GM18519 (cell line): ENCODE results near the gene CDH12.
"Not testable (repeated sequence)": the region's sequence is repeated elsewhere in the genome, so short reads cannot be mapped to it uniquely, and the experiment has no call there.

Source experiments
- ATAC-seq: cut with Tn5 transposase; IDR thresholded peaks from one replicate; pipeline ENCODE4 v1.9.1; 2021; ENCODE audit warnings: mild to moderate bottlenecking, moderate library complexity; ENCODE audit not compliant: unreplicated experiment, low FRiP score

Gene CDH12

DNA sequence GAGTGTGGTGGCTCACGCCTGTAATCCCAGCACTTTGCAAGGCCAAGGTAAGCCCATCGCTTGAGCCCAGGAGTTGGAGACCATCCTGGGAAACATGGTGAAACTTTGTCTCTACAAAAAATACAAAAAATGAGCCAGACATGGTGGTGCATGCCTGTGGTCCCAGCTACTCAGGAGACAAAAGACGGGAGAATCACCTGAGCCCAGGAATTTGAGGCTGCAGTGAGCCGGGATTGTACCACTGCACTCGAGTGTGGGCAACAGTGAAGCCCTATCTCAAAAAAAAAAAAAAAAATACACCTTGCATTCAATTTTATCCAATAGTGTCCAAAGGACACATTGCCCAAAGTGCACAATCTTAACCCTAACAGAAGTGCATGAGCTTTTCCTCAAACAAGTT is 372.8 kb downstream of the CDH12 start:
- ATAC-seq, result no peak

DNA sequence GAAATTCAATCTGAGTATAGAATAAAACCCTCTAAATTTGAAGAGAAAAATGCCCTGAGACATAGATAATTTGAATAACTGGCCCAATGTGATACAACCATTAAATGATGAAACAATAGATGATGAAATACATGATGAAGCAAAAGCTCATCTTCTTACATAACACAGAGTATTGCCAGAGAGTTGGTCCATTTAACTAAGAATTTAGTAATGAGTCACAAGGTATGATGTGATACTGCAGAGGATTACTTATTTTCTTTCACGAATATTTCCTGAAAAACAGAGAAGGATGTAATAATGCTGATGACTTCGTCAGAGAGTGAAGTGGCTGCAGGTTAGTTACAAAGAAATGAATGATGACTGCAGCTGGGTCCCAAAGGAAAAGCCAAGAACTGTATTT is 379.3 kb downstream of the CDH12 start:
- ATAC-seq, result no peak

DNA sequence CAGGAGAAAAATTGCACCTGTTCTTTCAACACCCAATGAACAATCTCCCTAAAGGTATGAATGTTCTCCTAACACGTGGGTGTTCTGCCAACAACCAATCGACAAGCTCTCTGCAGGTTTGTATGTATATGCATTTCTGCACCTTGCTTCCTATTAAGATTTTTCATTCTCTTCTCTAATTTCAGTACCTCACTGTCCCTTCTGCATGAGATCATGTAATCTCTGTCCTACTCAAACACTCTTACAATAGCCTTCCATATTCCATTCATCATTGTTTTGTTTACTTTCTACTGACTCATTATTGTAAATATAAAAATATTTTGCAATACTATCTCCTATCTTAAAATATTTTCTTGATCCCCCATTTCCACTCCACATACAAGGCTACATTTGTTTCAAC is 382.0 kb downstream of the CDH12 start:
- ATAC-seq, result no peak

DNA sequence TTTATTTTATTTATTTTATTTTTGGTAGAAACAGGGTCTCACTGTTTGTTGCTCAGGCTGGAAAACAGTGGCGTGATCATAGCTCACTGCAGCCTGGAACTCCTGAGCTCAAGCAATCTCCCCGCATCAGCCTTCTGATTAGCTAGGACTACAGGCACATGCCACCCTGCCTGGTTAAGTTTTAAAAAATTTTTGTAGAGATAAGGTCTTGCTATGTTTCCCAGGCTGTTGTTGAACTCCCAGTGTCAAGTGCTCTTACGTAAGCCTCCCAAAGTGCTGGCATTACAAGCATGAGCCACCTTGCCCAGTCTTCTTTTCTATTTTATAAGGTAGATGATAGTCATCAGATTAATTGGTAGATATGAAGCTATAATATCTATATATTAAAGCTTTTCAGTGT is 382.7 kb downstream of the CDH12 start:
- ATAC-seq, result no peak

DNA sequence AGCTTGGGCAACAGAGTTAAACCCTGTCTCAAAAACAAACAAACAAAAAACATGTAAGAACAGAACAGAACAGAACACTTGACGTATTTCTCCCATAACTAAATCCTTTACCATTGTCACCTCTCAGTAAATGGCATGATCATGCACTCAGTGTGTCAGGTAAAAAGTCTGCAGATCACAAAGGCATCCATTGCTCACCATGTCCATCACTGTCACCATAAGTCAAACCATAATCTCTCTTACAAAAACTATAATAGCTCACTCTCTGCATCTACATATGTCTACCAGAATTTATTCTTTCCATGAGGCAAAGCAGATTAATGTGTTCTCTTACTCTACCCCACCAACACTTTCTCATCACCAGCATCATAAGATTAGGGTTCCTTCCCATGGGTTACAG is 387.5 kb downstream of the CDH12 start:
- no peak for ATAC-seq

DNA sequence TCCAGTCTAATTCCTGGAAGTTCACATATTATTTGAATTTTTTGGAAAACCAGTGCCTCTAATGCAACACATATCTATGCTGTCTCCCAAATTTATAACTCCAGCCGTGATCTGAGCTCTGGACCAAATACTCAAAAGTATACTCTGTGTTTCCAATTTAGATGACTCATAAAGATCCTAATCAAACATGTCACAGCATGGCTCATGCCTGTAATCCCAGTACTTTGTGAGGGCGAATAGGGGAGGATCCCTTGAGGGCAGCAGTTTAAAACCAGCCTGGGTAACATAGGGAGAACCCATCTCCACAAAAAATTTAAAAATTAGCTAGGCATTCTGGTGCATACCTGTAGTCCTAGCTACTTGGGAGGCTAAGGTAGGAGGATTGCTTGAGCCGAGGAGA is 388.0 kb downstream of the CDH12 start:
- ATAC-seq, result no peak

DNA sequence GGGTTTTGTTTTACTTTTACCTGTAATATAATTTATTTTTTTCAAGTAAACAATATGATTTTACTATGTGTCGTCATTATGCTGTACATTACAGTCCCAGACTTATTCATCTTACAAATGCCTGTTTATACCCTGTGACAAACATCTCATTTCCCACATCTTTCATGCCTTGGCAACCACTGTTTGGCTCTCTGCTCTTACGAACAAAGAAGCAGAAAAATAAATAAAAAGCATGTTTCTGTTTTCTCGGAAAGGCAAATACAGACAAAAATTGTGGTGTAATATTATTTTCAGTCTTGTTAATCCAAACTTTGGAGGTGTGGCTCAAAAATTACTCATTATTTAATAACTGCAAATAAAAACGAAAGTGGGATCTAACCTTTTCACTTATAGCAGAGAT is 393.0 kb downstream of the CDH12 start:
- ATAC-seq, result no peak

DNA sequence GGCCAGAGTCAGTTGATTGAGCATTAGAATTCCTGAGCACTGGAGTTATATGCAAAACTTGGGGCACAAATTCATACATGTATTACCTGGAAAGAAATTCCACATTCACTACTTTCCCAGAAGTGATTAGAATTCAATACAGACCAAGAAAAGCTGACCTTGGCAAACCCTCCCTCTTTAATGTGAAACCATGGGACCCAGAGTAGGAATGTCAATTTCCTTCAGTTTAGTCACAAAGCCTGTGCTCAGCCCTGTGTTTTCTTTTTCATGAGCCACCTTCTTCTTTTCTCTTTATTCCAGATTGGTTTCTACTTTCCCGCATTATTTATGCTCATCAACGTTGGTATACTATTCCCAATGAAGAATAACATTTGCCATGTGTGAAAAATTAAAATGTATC is 420.2 kb downstream of the CDH12 start:
- ATAC-seq, result no peak

DNA sequence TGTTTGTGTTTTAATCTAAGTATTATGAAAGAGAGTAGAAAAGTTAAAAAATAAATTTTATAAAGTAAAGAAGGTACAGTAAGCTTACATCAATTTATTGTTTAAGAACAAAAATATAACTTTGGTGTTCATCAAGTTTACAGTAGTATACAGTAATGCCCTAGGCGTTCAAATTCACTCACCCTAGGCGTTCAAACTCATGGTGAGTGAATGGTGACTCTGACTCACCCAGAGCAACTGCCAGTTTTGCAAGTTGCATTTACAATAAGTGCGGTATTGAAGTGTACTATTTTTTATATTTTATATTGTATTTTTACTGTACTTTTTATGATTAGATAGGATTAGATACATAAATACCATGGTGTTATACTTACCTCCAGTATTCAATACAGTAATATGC is 421.3 kb downstream of the CDH12 start:
- ATAC-seq, result no peak

DNA sequence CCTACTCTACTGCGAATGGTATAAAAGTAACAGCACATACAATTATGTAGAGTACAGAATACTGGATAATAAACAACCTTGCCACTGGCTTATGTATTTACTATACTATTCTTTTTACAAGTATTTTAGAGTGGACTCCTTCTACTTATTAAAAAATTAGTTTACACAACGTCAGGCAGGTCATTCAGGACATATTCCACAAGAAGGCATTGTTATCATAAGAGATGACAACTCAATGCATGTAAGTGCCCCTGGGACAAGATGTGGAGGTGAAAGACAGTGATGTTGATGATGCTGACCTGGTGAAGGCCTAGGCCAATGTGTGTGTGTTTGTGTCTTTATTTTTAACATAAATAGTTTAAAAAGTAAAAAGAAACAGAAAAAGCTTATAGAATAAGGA is 421.7 kb downstream of the CDH12 start:
- ATAC-seq, result no peak

DNA sequence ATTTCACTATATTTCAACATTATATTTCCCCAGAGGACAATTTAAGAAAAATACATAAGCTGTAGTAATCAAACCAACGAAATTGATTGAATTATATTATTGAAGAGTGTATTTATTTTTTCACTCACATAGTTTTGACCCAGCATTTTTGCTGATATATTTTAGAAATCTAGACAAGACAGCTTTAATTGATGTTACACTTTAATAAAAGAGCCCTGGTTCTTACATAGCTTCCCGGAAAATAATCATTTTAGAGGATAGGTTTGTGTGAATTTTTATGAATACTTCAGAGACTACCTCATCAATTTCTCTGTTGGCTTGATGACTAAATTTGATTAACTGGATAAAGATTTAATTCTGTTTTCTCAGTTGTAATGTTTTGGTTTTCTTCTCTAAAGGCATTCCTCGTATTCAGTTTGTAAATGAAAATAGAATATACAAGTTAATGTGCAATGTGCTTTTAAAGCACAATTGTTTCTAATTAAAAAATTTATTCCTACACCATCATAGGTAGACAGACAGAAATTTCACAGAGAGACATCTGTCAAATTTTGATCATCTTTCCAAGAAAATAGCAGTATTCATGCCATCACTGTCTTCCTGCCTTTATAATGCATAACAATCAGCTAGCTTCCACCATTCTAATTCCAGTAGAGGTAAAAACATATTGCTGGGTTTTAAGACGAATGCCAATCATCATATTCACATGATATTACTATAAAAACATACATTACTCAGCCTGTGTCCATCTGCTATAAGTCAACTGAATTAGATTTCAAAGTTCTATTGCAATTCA is 441.4 kb downstream of the CDH12 start:
- no peak for ATAC-seq

DNA sequence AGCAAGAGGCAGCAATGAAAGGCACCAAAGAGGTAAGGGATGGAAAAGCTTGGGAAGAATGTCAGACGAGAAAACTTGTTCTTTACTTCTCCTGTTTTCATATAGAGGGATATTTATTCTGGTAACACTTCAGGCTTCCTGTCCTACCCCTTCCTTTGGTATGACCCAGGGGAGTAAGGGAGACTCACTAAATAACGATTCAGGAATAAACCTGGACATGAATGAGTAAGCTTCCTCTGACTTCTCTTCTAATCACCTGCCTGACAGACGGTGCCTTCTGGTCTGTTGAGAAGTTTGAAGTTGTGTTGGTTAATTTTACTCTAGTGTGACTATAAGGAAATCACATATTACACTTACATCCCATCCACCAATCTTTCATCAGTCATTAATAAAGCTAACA is 461.2 kb downstream of the CDH12 start:
- no peak for ATAC-seq

DNA sequence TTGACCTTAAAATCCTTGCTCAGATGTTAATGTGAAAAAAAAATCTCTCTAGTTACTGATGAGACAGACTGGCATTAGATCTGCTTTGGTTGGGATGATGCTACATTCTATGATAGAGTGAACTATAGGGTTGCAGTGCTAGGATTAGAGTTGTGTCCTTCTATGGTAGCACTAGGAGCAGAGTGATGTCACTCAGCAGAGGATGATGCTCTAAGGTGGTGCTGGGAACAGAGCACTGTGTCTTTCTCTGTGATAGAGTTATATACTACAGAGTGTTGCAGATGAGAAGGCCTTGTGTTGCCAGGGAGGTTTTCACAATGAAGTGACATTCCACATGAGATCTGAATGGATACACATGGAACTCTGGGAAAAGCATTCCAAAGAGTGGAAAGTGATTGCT is 462.3 kb downstream of the CDH12 start:
- no peak for ATAC-seq

DNA sequence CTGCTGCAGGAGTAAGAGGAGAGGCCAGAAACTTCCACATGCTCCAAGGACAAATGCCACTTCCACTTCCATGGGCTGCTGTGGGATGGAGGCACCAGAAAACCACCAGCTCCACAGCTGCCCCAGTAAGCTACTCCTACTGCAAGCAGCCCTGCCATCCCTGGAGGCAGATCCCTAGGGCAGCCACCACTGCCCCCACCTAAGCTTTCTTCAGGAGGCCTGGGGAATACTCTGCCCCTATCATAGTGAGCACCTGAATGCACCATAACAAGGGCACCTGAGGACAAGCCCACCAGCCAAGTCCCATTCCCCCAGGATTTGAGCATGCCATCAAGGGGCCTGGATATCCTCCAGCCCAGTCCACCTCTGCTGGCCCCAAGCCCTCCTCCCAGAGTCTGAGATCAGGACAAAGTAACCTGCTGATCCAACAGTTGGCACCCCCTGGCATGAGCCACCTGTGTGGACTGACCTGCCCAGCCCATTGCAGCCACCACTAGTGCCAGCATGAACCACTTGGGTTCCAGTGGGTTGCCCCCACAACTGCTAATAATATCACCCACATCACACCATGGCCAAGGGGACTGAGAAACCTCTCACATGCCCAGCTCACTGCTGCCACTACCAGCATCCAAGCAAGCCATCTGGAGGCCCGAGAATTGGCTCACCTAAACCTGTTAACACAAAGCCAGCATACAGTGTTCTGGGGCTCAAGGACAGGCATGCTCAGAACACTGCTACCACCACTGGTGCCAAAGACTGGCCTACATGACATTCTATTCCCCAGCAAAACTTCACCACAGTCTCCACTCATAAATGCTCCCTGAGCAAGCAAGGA is 480.1 kb downstream of the CDH12 start:
- ATAC-seq, result no peak

DNA sequence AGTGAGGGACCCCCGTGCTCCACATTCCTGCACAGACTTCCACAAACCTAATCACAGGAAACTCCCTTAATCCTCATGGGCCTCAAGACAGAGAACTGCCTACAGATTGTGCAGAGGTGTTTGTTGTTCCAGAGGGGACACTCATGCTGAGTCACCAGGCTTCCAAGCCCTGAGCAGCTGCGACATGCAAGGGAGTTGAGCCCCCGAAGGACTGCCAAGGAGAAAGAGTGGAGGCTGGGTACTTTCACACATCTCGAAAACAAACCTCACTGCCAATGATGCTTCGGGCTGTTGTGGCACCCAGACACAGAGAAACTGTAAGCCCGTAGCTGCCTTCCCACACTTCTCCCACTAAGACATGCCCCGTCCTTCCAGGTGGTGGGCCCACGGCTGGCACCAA is 480.8 kb downstream of the CDH12 start:
- ATAC-seq, result no peak

DNA sequence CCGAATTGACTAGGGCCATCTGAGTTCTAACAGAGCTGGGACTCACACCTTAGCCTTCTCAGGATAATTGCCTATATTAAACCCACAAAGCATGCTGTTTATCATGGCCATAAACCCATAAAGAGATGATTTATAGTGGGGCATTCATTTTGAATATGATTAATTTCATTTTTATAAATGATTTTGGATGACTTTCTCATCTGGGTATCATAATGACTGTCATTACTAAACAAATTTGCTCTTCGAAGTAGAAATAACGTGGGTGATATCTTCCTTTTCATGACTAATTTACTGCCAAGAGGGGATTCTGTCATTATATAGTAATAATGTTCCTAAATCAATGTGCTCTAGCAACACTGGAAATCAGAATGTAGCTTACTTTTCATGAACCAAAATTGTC is 498.2 kb downstream of the CDH12 start:
- ATAC-seq, result no peak

DNA sequence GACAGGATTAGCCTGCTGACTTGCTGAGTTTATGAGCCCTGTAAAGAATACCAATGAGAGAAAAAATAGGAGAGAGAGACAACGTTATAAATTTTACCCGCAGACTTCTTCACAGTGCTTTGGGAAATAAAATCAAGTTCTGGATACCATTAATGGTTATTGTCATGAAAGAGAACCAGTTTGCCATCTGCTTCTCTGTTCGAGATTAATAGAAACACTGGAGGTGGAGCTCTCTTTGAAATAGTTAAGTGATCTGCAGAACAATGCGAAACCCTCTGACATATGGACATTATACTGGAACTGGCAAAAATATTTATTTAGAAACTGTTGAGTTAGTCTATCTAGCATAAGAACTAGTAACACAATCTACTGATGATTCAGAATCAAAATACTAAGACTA is 500.7 kb downstream of the CDH12 start:
- no peak for ATAC-seq

DNA sequence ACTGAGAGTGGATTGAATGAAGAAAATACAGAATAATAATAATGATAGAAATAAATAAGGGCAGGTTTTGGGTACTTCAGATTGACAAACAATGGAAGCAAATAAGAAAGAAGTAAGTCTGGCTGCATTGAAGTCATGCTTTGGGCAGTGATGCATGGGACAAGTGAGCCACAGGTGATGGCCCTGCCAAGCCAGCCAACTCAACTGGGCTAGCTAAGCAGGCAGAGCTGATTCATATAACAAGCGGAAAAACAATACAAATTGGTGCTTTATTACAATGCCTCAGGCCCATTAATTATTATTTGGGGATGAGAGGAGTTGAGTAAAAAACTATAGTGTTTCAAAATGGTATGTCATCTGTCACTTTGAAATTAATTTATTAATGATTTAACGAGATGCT is 502.0 kb downstream of the CDH12 start:
- no peak for ATAC-seq

DNA sequence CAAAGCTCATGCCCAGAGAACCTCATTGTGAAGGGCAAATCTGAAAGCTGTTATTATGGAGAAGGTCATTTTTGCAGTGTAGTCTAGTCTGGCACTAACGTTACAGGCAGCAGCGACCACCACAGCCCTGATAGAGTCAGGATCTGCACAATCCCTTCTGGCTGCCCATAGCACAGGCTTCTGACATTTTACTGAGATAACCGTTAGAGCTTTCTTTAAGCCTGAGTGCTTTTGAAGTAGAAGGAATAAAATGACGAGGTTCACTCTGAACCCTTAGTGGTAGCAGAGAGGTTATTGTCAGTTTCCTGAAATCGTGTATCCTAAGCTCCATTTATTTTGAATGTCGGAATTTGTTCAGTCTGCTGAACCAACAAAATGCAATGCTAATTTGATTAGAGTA is 505.1 kb downstream of the CDH12 start:
- no peak for ATAC-seq

DNA sequence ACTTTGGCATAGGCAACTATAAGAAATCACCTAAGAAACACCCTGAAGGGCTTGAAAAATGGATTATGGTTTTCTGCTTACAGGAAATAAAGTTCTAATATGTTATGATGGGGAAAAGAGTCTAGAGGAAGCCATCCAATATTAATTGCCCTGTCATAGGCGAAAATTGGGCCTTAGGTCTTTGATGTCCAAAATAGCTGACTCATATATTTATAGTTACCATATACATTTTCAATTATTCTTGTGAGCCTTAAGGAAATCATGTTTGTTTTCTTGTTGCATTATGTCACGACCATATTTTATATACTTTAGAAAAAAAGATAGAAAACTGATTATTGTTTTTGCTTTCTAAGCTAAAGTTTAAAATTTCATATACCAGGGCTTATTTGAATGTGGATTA is 509.1 kb downstream of the CDH12 start:
- ATAC-seq, result no peak

DNA sequence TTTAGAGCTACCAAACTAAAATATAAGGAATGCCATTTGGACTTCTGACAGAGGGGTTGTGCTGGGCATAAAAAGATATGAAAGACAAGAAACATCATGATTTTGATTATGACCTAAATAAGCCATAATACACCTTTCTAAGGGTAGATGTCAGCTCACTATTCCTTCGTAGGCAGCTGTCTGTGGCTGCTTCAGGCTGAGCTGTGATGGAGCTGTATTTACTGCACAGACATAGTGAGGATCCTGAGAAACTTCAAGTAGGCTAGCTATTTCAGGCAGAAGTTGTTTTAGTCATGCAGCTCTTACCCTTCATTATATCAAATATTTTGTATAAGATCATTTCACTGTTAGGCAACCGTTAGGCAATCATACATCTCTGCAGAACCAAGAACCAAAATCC is 511.7 kb downstream of the CDH12 start:
- no peak for ATAC-seq

DNA sequence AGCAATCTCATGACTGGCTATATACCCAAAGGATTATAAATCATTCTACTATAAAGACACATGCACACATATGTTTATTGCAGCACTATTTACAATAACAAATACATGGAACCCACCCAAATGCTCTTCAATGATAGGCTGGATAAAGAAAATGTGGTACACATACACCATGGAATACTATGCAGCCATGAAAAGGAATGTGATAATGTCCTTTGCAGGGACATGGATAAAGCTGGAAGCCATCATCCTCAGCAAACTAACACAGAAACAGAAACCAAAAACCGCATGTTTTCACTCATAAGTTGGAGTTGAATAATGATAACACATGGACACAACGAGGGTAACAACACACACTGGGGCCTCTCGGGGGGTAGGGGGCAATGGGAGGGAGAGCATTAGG is 520.2 kb downstream of the CDH12 start:
- ATAC-seq, result not testable (repeated sequence)
